HCT116 (cell line): ENCODE results near the gene CORT. TPM values are rescaled to one million over a fixed set of nuclear protein-coding genes. Genes with fewer than 3 reads are reported as not detected.

ENCODE experiments used
- ATAC-seq: fragments of 200-7000 bp; cut with Tn5 transposase; 2 replicates; pipeline ENCODE4 v1.9.1; 2020; ENCODE audit warnings: mild to moderate bottlenecking, moderate library complexity
- BruUV-seq: library from RNA; stranded (reverse); fragments of 400-500 nt; replicated peaks from 2 replicates; lab custom pipeline; 2021; lab: Mats Ljungman, UMichigan
- CTCF ChIA-PET: fragments of 300-600 bp; sonication (Branson Sonifier 250); formaldehyde crosslinking; loops from one replicate; lab custom pipeline; 2021; ENCODE audit warnings: antibody characterized with exemption; lab: Charles Lee
- POLR2A ChIA-PET: fragments of 300-600, 350-600 bp; sonication (Branson Sonifier 250); formaldehyde crosslinking; loops from one replicate; lab custom pipeline; 2021; ENCODE audit warnings: antibody characterized with exemption; lab: Charles Lee
- RAD21 ChIA-PET, 2 experiments: fragments of 300-600 bp; sonication (Branson Sonifier 250); formaldehyde crosslinking; loops; one replicate each; lab custom pipeline; 2023; ENCODE audit warnings: low total read pairs in 2 of 2; ENCODE audit not compliant: uncharacterized antibody in 2 of 2, unreplicated experiment in 2 of 2, low non-redundant PET in 1 of 2; lab: Charles Lee
- DNase-seq: peaks from one replicate; pipeline ENCODE4 v3.0.0-alpha.2; 2010; ENCODE audit warnings: low read depth, low spot score
- H2AFZ ChIP-seq: fragments of 200-600 bp; shearing (Covaris generic), sonication (generic); 2 replicates; pipeline ENCODE4 v1.6.1; 2017; ENCODE audit warnings: low read depth, mixed run types, mixed read lengths, antibody characterized with exemption, low read length; ENCODE audit not compliant: poor library complexity, severe bottlenecking
- H3K27ac ChIP-seq: 2 replicates; pipeline ENCODE4 v1.5.1; 2012; ENCODE audit warnings: low read depth, low read length
- H3K27me3 ChIP-seq: fragments of 200-600 bp; sonication (generic); 2 replicates; pipeline ENCODE4 v1.6.1; 2016; ENCODE audit warnings: mixed run types, low read length, mixed read lengths; ENCODE audit not compliant: insufficient read depth
- H3K36me3 ChIP-seq, 2 experiments: fragments of 200-500 bp in 1 of 2; fragments of 200-600 bp in 1 of 2; sonication (Bioruptor generic) in 1 of 2; sonication (generic) in 1 of 2; 2 replicates each; pipeline versions ENCODE4 v1.5.1 to v1.6.1; 2014 to 2016; ENCODE audit warnings: low read length in 2 of 2, inconsistent platforms in 1 of 2, mixed read lengths in 1 of 2, mixed run types in 1 of 2; ENCODE audit not compliant: insufficient read depth in 2 of 2, control insufficient read depth in 1 of 2
- H3K4me1 ChIP-seq, 2 experiments: fragments of 200-600 bp in 1 of 2; sonication (generic) in 1 of 2; 2 replicates each; pipeline versions ENCODE4 v1.5.1 to v1.6.1; 2012 to 2017; ENCODE audit warnings: low read length in 2 of 2, inconsistent platforms in 1 of 2, mild to moderate bottlenecking in 1 of 2, mixed read lengths in 1 of 2, mixed run types in 1 of 2, moderate library complexity in 1 of 2; ENCODE audit not compliant: insufficient read depth in 2 of 2, control insufficient read depth in 1 of 2
- H3K4me2 ChIP-seq: fragments of 200-600 bp; sonication (generic); 2 replicates; pipeline ENCODE4 v1.6.1; 2017; ENCODE audit warnings: mixed run types, low read length, mixed read lengths
- H3K4me3 ChIP-seq, 2 experiments: fragments of 200-600 bp in 1 of 2; sonication (generic) in 1 of 2; replicated peaks in 1 of 2; 2 replicates each; pipeline ENCODE4 v1.5.1; 2011 to 2016; ENCODE audit warnings: low read length in 2 of 2, control low read depth in 1 of 2, low read depth in 1 of 2, mild to moderate bottlenecking in 1 of 2, mixed read lengths in 1 of 2, mixed run types in 1 of 2
- H3K79me2 ChIP-seq: fragments of 200-600 bp; sonication (generic); 2 replicates; pipeline ENCODE4 v1.6.1; 2017; ENCODE audit warnings: mild to moderate bottlenecking, mixed run types, low read length, moderate library complexity, mixed read lengths; ENCODE audit not compliant: insufficient read depth
- H3K9ac ChIP-seq: fragments of 200-600 bp; sonication (generic); 2 replicates; pipeline ENCODE4 v1.6.1; 2016; ENCODE audit warnings: low read length, mixed read lengths
- H3K9me2 ChIP-seq: fragments of 200-600 bp; sonication (generic), shearing (Covaris generic); 2 replicates; pipeline ENCODE4 v1.6.1; 2017; ENCODE audit warnings: mixed run types, mild to moderate bottlenecking, moderate library complexity; ENCODE audit not compliant: insufficient read depth
- H3K9me3 ChIP-seq, 2 experiments: fragments of 200-500 bp in 1 of 2; fragments of 200-600 bp in 1 of 2; sonication (Bioruptor generic) in 1 of 2; sonication (generic) in 1 of 2; 2 replicates each; pipeline ENCODE4 v1.6.1; 2014 to 2017; ENCODE audit warnings: low read length in 2 of 2, mixed read lengths in 2 of 2, inconsistent platforms in 1 of 2, low read depth in 1 of 2, mild to moderate bottlenecking in 1 of 2, mixed run types in 1 of 2, moderate library complexity in 1 of 2; ENCODE audit not compliant: control insufficient read depth in 1 of 2, insufficient read depth in 1 of 2
- H4K20me1 ChIP-seq: fragments of 200-600 bp; sonication (generic), shearing (Covaris generic); 2 replicates; pipeline ENCODE4 v1.6.1; 2017; ENCODE audit warnings: mixed run types, mild to moderate bottlenecking, moderate library complexity; ENCODE audit not compliant: insufficient read depth
- CEBPB ChIP-seq: IDR thresholded peaks from 2 replicates; pipeline ENCODE4 v1.6.1; 2012; ENCODE audit warnings: low read depth
- EGR1 ChIP-seq: IDR thresholded peaks from 2 replicates; pipeline ENCODE4 v1.6.1; 2012; ENCODE audit warnings: low read depth
- ELF1 ChIP-seq: IDR thresholded peaks from 2 replicates; pipeline ENCODE4 v1.6.1; 2012; ENCODE audit warnings: low read depth, borderline replicate concordance
- EZH2 ChIP-seq: fragments of 200-600 bp; sonication (generic); IDR thresholded peaks from 2 replicates; pipeline ENCODE4 v1.6.1; 2017; ENCODE audit warnings: antibody characterized with exemption, mixed run types
- FOSL1 ChIP-seq: IDR thresholded peaks from 2 replicates; pipeline ENCODE4 v1.6.1; 2012; ENCODE audit warnings: low read depth
- POLR2A ChIP-seq: IDR thresholded peaks from 2 replicates; pipeline ENCODE4 v1.7.0; 2011; ENCODE audit warnings: borderline replicate concordance; ENCODE audit not compliant: insufficient read depth, insufficient read length; ENCODE audit errors: extremely low read depth
- POLR2AphosphoS5 ChIP-seq: IDR thresholded peaks from 2 replicates; pipeline ENCODE4 v1.6.1; 2011; ENCODE audit warnings: mild to moderate bottlenecking, low read depth, low read length, moderate library complexity
- SIN3A ChIP-seq: IDR thresholded peaks from 2 replicates; pipeline ENCODE4 v1.6.1; 2012; ENCODE audit warnings: low read depth
- SRF ChIP-seq: IDR thresholded peaks from 2 replicates; pipeline ENCODE4 v1.6.1; 2012; ENCODE audit warnings: low read depth
- TCF7L2 ChIP-seq: IDR thresholded peaks from 2 replicates; pipeline ENCODE4 v1.7.0; 2011; ENCODE audit warnings: borderline replicate concordance, inconsistent platforms; ENCODE audit not compliant: insufficient read depth, insufficient read length; ENCODE audit errors: extremely low read depth
- YY1 ChIP-seq: IDR thresholded peaks from 2 replicates; pipeline ENCODE4 v1.6.1; 2011; ENCODE audit warnings: low read length, low read depth, moderate library complexity, mild to moderate bottlenecking; ENCODE audit not compliant: insufficient replicate concordance; ENCODE audit errors: extremely low read depth
- intact Hi-C: fragments of 100-400 bp; cut with micrococcal nuclease; formaldehyde crosslinking; loops from 2 replicates; pipeline ENCODE4 v1.10.0; 2022
- total RNA-seq: library from RNA; stranded (reverse); gene quantifications from one replicate; pipeline ENCODE4 v1.2.1, GENCODE V29; 2021; ENCODE audit not compliant: unreplicated experiment
- TF ChIP-seq, protein P1 (sequence below): IDR thresholded peaks from 2 replicates; pipeline ENCODE4 v1.6.1; 2011; ENCODE audit warnings: mild to moderate bottlenecking, low read length, moderate library complexity; ENCODE audit not compliant: insufficient replicate concordance; ENCODE audit errors: extremely low read depth
- TF ChIP-seq, protein P2 (sequence below): IDR thresholded peaks from 2 replicates; pipeline ENCODE4 v1.6.1; 2012
- TF ChIP-seq, protein P3 (sequence below): IDR thresholded peaks from 2 replicates; pipeline ENCODE4 v1.6.1; 2012

CORT gene
- total RNA-seq, 1 experiment from 2014 or later: 0.84 TPM

DNA sequence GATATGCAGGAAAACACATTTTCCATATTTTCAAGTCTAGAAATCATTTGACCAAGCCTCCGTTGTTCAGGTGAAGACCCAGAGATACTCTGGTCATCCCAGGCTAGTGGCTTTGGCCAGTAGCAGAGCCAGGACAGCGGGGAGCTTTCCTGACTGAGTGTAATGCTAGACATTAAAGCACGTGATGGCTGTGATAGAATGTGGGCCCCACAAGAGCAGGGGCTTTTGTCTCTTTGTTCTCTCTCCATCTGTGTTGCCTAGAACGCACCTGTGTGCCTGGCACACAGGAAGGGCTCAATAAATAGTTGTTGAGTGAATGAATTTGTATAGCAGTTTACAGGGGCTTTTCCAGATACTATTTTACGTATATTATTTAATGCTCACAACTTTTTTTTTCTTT, 9.0 kb upstream of the CORT start:
- Histone ChIP-seq H3K9me3 (no peaks in the 10 kb centered on the region), H3K79me2 (no peaks in the 10 kb centered on the region), H2AFZ (no peak overlapping the region), H4K20me1 (no peaks in the 10 kb centered on the region), H3K9me2 (no peaks in the 10 kb centered on the region), H3K4me3 (no peak overlapping the region), H3K9ac (no peak overlapping the region), H3K27ac (no peak overlapping the region), H3K4me1 (no peaks in the 10 kb centered on the region), H3K4me2 (no peak overlapping the region), H3K27me3 (no peaks in the 10 kb centered on the region), H3K36me3 (peaks cover 0 to 4% of the 10 kb centered on the region in 2 experiments; a peak in 1 of 4 replicates)
- TF ChIP-seq POLR2AphosphoS5 (no peak), CEBPB (no peak), SRF (no peak), ELF1 (no peak), EGR1 (no peak), POLR2A (no peak), EZH2 (no peak), YY1 (no peak)
- DNase-seq (no peak), ATAC-seq (no peak)
- POLR2A ChIA-PET: no interaction called here
- RAD21 ChIA-PET: no interaction called here
- CTCF ChIA-PET: no interaction called here
- BruUV-seq: no TSS peak
- intact Hi-C loops: no loop called here

DNA sequence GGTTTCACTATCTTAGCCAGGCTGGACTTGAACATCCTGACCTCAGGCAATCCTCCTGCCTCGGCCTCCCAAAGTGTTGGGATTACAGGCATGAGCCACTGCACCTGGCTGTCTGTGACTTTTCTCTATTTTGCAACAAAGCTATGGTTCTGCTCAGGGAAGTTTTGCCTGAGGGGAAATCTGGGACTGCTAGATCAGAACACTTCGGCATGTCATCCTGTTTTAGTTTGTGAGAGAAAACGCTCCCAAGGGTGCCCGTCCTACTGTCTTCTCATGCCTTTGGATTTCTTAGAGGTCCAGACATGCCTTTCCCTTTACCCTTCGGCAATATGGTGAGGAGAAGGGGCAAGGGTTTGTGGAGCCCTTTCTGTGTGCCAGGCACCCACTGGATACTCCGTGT, 5.6 kb upstream of the CORT start:
- ChIA-PET CTCF (no interaction called here), RAD21 (no interaction called here), POLR2A (no interaction called here)
- Histone ChIP-seq H3K4me2 (no peak overlapping the region), H4K20me1 (no peaks in the 10 kb centered on the region), H3K9me2 (no peaks in the 10 kb centered on the region), H3K4me1 (no peaks in the 10 kb centered on the region), H3K27me3 (no peaks in the 10 kb centered on the region), H3K79me2 (no peaks in the 10 kb centered on the region), H3K36me3 (peaks cover 0 to 4% of the 10 kb centered on the region in 2 experiments; a peak in 1 of 4 replicates), H3K9ac (no peak overlapping the region), H2AFZ (no peak overlapping the region), H3K4me3 (no peak overlapping the region), H3K27ac (no peak overlapping the region)
- DNase-seq: no peak
- no TSS peak for BruUV-seq
- intact Hi-C loops: no loop called here
- ATAC-seq: no peak
- TF ChIP-seq TCF7L2: no peak
- TF ChIP-seq SIN3A: no peak
- no peak for TF ChIP-seq FOSL1
- TF ChIP-seq, protein P1, sequence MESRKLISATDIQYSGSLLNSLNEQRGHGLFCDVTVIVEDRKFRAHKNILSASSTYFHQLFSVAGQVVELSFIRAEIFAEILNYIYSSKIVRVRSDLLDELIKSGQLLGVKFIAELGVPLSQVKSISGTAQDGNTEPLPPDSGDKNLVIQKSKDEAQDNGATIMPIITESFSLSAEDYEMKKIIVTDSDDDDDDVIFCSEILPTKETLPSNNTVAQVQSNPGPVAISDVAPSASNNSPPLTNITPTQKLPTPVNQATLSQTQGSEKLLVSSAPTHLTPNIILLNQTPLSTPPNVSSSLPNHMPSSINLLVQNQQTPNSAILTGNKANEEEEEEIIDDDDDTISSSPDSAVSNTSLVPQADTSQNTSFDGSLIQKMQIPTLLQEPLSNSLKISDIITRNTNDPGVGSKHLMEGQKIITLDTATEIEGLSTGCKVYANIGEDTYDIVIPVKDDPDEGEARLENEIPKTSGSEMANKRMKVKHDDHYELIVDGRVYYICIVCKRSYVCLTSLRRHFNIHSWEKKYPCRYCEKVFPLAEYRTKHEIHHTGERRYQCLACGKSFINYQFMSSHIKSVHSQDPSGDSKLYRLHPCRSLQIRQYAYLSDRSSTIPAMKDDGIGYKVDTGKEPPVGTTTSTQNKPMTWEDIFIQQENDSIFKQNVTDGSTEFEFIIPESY: no peak
- TF ChIP-seq, protein P2, sequence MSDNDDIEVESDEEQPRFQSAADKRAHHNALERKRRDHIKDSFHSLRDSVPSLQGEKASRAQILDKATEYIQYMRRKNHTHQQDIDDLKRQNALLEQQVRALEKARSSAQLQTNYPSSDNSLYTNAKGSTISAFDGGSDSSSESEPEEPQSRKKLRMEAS: no peak
- TF ChIP-seq, protein P3, sequence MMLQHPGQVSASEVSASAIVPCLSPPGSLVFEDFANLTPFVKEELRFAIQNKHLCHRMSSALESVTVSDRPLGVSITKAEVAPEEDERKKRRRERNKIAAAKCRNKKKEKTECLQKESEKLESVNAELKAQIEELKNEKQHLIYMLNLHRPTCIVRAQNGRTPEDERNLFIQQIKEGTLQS: no peak
- TF ChIP-seq, all 23 proteins: peak for 0
- H3K9me3 ChIP-seq: no peaks in the 10 kb centered on the region
